DND-41 (cell line): ENCODE results near the gene AKT1S1.

Experiments
- ATAC-seq: fragments of 200-7000 bp; cut with Tn5 transposase; 3 replicates; pipeline ENCODE4 v1.9.1; 2021; ENCODE audit warnings: low read depth; ENCODE audit not compliant: insufficient read depth
- DNase-seq: peaks from one replicate; pipeline ENCODE4 v3.0.0-alpha.2; 2020
- H2AFZ ChIP-seq: 2 replicates; pipeline ENCODE4 v1.6.0; 2012; ENCODE audit warnings: low read depth, low read length
- H3K27ac ChIP-seq: 2 replicates; pipeline ENCODE4 v1.5.1; 2012; ENCODE audit warnings: low read length, inconsistent platforms
- H3K27me3 ChIP-seq: fragments of 200-600 bp; sonication (generic); 2 replicates; pipeline ENCODE4 v1.6.0; 2012; ENCODE audit warnings: low read length, mild to moderate bottlenecking, inconsistent platforms; ENCODE audit not compliant: insufficient read depth, poor library complexity
- H3K36me3 ChIP-seq: 2 replicates; pipeline ENCODE4 v1.5.1; 2012; ENCODE audit warnings: low read length, inconsistent platforms; ENCODE audit not compliant: insufficient read depth
- H3K4me1 ChIP-seq: 2 replicates; pipeline ENCODE4 v1.5.1; 2012; ENCODE audit warnings: mild to moderate bottlenecking, low read length; ENCODE audit not compliant: insufficient read depth
- H3K4me2 ChIP-seq: 2 replicates; pipeline ENCODE4 v1.6.0; 2012; ENCODE audit warnings: mild to moderate bottlenecking, moderate library complexity, low read length, inconsistent platforms; ENCODE audit not compliant: insufficient read depth
- H3K4me3 ChIP-seq, 2 experiments: fragments of 200-600 bp in 1 of 2; shearing (Covaris generic) in 1 of 2; 2 replicates each; pipeline ENCODE4 v1.5.1; 2012 to 2016; ENCODE audit warnings: inconsistent platforms in 2 of 2, low read length in 2 of 2, mild to moderate bottlenecking in 2 of 2, low read depth in 1 of 2, moderate library complexity in 1 of 2
- H3K79me2 ChIP-seq: 2 replicates; pipeline ENCODE4 v1.6.0; 2012; ENCODE audit warnings: low read length, inconsistent platforms; ENCODE audit not compliant: insufficient read depth
- H3K9ac ChIP-seq: 2 replicates; pipeline ENCODE4 v1.6.0; 2012; ENCODE audit warnings: low read depth, mild to moderate bottlenecking, inconsistent platforms, low read length, moderate library complexity
- H3K9me3 ChIP-seq: 2 replicates; pipeline ENCODE4 v1.5.1; 2012; ENCODE audit warnings: low read length, moderate library complexity, mild to moderate bottlenecking, inconsistent platforms; ENCODE audit not compliant: insufficient read depth, severe bottlenecking
- H4K20me1 ChIP-seq: 2 replicates; pipeline ENCODE4 v1.6.0; 2012; ENCODE audit warnings: low read length; ENCODE audit not compliant: insufficient read depth
- CTCF ChIP-seq: IDR thresholded peaks from 2 replicates; pipeline ENCODE4 v1.5.1; 2012; ENCODE audit warnings: borderline replicate concordance, low read length, moderate library complexity, mild to moderate bottlenecking; ENCODE audit not compliant: poor library complexity, severe bottlenecking; ENCODE audit errors: extremely low read depth
- EZH2 ChIP-seq: IDR thresholded peaks from 3 replicates; pipeline ENCODE4 v1.6.1; 2012; ENCODE audit warnings: borderline replicate concordance, low read depth, mild to moderate bottlenecking, moderate library complexity, low read length, inconsistent platforms; ENCODE audit not compliant: severe bottlenecking

AKT1S1 gene

GRCh38 chr19:49855676-49856573 is 21.2 kb downstream of the AKT1S1 start:
- H3K79me2 ChIP-seq = peaks cover 62% of the 10 kb centered on the region
- peaks cover 25% of the 10 kb centered on the region for H3K4me1 ChIP-seq
- H3K27me3 ChIP-seq = no peaks in the 10 kb centered on the region
- no peak overlapping the region for H3K4me2 ChIP-seq
- ATAC-seq = no peak
- no peak overlapping the region for H3K27ac ChIP-seq
- H3K36me3 ChIP-seq = peaks cover 84% of the 10 kb centered on the region
- H3K9me3 ChIP-seq = no peaks in the 10 kb centered on the region
- no peak for DNase-seq
- no peak for TF ChIP-seq EZH2
- peak; percentile 8 for TF ChIP-seq CTCF
- H3K4me3 ChIP-seq = no peak overlapping the region
- H4K20me1 ChIP-seq = peaks cover 85% of the 10 kb centered on the region
- H3K9ac ChIP-seq = no peak overlapping the region
- no peak overlapping the region for H2AFZ ChIP-seq

GRCh38 chr19:49855277-49855675 is 21.9 kb downstream of the AKT1S1 start:
- Histone ChIP-seq H3K27ac (no peak overlapping the region), H3K4me3 (no peak overlapping the region), H3K36me3 (peaks cover 78% of the 10 kb centered on the region), H3K4me1 (peaks cover 27% of the 10 kb centered on the region), H4K20me1 (peaks cover 78% of the 10 kb centered on the region), H3K9ac (no peak overlapping the region), H3K27me3 (no peaks in the 10 kb centered on the region), H2AFZ (no peak overlapping the region), H3K79me2 (peaks cover 63% of the 10 kb centered on the region), H3K4me2 (no peak overlapping the region), H3K9me3 (no peaks in the 10 kb centered on the region)
- TF ChIP-seq EZH2 = no peak
- no peak for TF ChIP-seq CTCF
- ATAC-seq (no peak), DNase-seq (no peak)

GRCh38 chr19:49854378-49855263 is 22.5 kb downstream of the AKT1S1 start:
- ATAC-seq = no peak
- Histone ChIP-seq H3K27me3 (no peaks in the 10 kb centered on the region), H3K4me1 (peaks cover 32% of the 10 kb centered on the region), H3K4me3 (no peak overlapping the region), H3K4me2 (0 out of 2 replicates have a peak overlapping the region, but pooled peaks have one; percentile 82), H2AFZ (no peak overlapping the region), H3K36me3 (peaks cover 71% of the 10 kb centered on the region), H3K9ac (no peak overlapping the region), H4K20me1 (peaks cover 73% of the 10 kb centered on the region), H3K79me2 (peaks cover 69% of the 10 kb centered on the region), H3K27ac (no peak overlapping the region), H3K9me3 (no peaks in the 10 kb centered on the region)
- no peak for TF ChIP-seq EZH2
- no peak for TF ChIP-seq CTCF
- DNase-seq = no peak
